HG02588 (cell line): ENCODE measurements around the gene ZNF804A.

Experiments used
- ATAC-seq: cut with Tn5 transposase; IDR thresholded peaks from one replicate; pipeline ENCODE4 v1.9.1; 2021; ENCODE audit warnings: mild to moderate bottlenecking, moderate library complexity; ENCODE audit not compliant: unreplicated experiment

ZNF804A gene

GRCh38 chr2:184598316-184599053 is at the start of gene ZNF804A:
TSS of gene ZNF804A (plus strand) at chr2:184598529. CDS start at chr2:184598960, 431 bp downstream.
- peak; percentile 82 for ATAC-seq

- no peak for ATAC-seq
Observed at GRCh38 chr2:184549153-184549552, 49.2 kb upstream of the ZNF804A start.

GRCh38 chr2:184551626-184552025 is 46.7 kb upstream of the ZNF804A start:
- no peak for ATAC-seq

GRCh38 chr2:184554736-184555135 is 43.6 kb upstream of the ZNF804A start:
- ATAC-seq = no peak

- ATAC-seq = no peak
Observed at GRCh38 chr2:184555352-184555751, 43.0 kb upstream of the ZNF804A start.

- ATAC-seq = no peak
Observed at GRCh38 chr2:184556639-184557038, 41.7 kb upstream of the ZNF804A start.

GRCh38 chr2:184558713-184559464 is 39.4 kb upstream of the ZNF804A start:
- ATAC-seq = no peak

- no peak for ATAC-seq
Observed at GRCh38 chr2:184560603-184561002, 37.7 kb upstream of the ZNF804A start.

GRCh38 chr2:184562532-184562931 is 35.8 kb upstream of the ZNF804A start:
- no peak for ATAC-seq

- no peak for ATAC-seq
Observed at GRCh38 chr2:184564092-184564491, 34.2 kb upstream of the ZNF804A start.

GRCh38 chr2:184566716-184567115 is 31.6 kb upstream of the ZNF804A start:
- ATAC-seq = no peak

- ATAC-seq = no peak
Observed at GRCh38 chr2:184577056-184577455, 21.3 kb upstream of the ZNF804A start.

GRCh38 chr2:184577743-184578142 is 20.6 kb upstream of the ZNF804A start:
- ATAC-seq = no peak

- ATAC-seq = no peak
Observed at GRCh38 chr2:184579226-184579625, 19.1 kb upstream of the ZNF804A start.

- ATAC-seq = no peak
Observed at GRCh38 chr2:184581391-184581790, 16.9 kb upstream of the ZNF804A start.

GRCh38 chr2:184589261-184589660 is 9.1 kb upstream of the ZNF804A start:
- no peak for ATAC-seq

- no peak for ATAC-seq
Observed at GRCh38 chr2:184596819-184597411, 1.4 kb upstream of the ZNF804A start.

GRCh38 chr2:184597571-184597991 is 748 bp upstream of the ZNF804A start:
- no peak for ATAC-seq

GRCh38 chr2:184598002-184598315 is 370 bp upstream of the ZNF804A start:
- no peak for ATAC-seq

GRCh38 chr2:184599054-184599871 is 934 bp downstream of the ZNF804A start:
- no peak for ATAC-seq

- no peak for ATAC-seq
Observed at GRCh38 chr2:184599872-184600222, 1.5 kb downstream of the ZNF804A start.
